H4 (cell line): Measurements from ENCODE around the gene PDE6G. TPM values are rescaled to one million over a fixed set of nuclear protein-coding genes. Genes with fewer than 3 reads are reported as not detected.
"Not testable (repeated sequence)": the region's sequence is repeated elsewhere in the genome, so short reads cannot be mapped to it uniquely, and the experiment has no call there.

Source experiments
- DNase-seq: peaks from one replicate; pipeline ENCODE4 v3.0.0-alpha.2; 2015; ENCODE audit warnings: low spot score
- total RNA-seq: library from RNA; depleted of rRNA; stranded (reverse); fragments of >200 nt; shearing (Covaris generic); gene quantifications from 2 replicates; pipeline ENCODE4 v1.2.3, GENCODE V29; 2014

PDE6G gene
- total RNA-seq, 1 experiment from 2014 or later: not detected

- no peak for DNase-seq
Observed at GRCh38 chr17:81687770-81688541, 31.6 kb upstream of the PDE6G start.

- no peak for DNase-seq
Observed at GRCh38 chr17:81686614-81687013, 30.3 kb upstream of the PDE6G start.

GRCh38 chr17:81685108-81685507 lies 28.8 kb upstream of the PDE6G start:
- DNase-seq: no peak

- DNase-seq: no peak
Observed at GRCh38 chr17:81684442-81684911, 28.1 kb upstream of the PDE6G start.

- peak; percentile 98 for DNase-seq
Observed at GRCh38 chr17:81683584-81684441, 27.5 kb upstream of the PDE6G start, which contains the start of the genes ARL16 and HGS. TSS of gene ARL16 (minus strand) at chr17:81683797. CDS start at chr17:81683753, 44 bp downstream. TSS of gene HGS (plus strand) at chr17:81684011. CDS start at chr17:81684067, 56 bp downstream.

GRCh38 chr17:81683208-81683583 lies 26.9 kb upstream of the PDE6G start:
- DNase-seq: no peak

- DNase-seq: no peak
Observed at GRCh38 chr17:81682565-81683207, 26.3 kb upstream of the PDE6G start.

- no peak for DNase-seq
Observed at GRCh38 chr17:81681672-81682071, 25.3 kb upstream of the PDE6G start.

- DNase-seq: no peak
Observed at GRCh38 chr17:81680150-81680549, 23.8 kb upstream of the PDE6G start.

GRCh38 chr17:81676906-81677305 lies 20.6 kb upstream of the PDE6G start:
- DNase-seq: no peak

- not testable (repeated sequence) for DNase-seq
Observed at GRCh38 chr17:81675515-81676221, 19.3 kb upstream of the PDE6G start.

GRCh38 chr17:81673561-81674258 lies 17.4 kb upstream of the PDE6G start:
- DNase-seq: no peak

GRCh38 chr17:81672954-81673353 lies 16.6 kb upstream of the PDE6G start:
- DNase-seq: no peak

- DNase-seq: no peak
Observed at GRCh38 chr17:81672504-81672903, 16.2 kb upstream of the PDE6G start.

GRCh38 chr17:81667754-81668153 lies 11.4 kb upstream of the PDE6G start:
- DNase-seq: no peak

GRCh38 chr17:81666342-81667191 lies 10.2 kb upstream of the PDE6G start, which contains the start of the genes CCDC137 and OXLD1:
TSS of gene CCDC137 (plus strand) at chr17:81666737. CDS start at chr17:81666767, 30 bp downstream.
TSS of gene OXLD1 (minus strand) at chr17:81666605. CDS start at chr17:81666577, 28 bp downstream.
- peak; percentile 94 for DNase-seq

- no peak for DNase-seq
Observed at GRCh38 chr17:81666092-81666341, 9.7 kb upstream of the PDE6G start.

- DNase-seq: no peak
Observed at GRCh38 chr17:81665205-81666091, 9.1 kb upstream of the PDE6G start.

- DNase-seq: no peak
Observed at GRCh38 chr17:81664051-81664470, 7.7 kb upstream of the PDE6G start.
